ENCODE results near the gene CD99. TPM values are rescaled to one million over a fixed set of nuclear protein-coding genes. Genes with fewer than 3 reads are reported as not detected.

The CD99 gene
- total RNA-seq, 1 donor from 2014 or later, result 226 TPM

DNA sequence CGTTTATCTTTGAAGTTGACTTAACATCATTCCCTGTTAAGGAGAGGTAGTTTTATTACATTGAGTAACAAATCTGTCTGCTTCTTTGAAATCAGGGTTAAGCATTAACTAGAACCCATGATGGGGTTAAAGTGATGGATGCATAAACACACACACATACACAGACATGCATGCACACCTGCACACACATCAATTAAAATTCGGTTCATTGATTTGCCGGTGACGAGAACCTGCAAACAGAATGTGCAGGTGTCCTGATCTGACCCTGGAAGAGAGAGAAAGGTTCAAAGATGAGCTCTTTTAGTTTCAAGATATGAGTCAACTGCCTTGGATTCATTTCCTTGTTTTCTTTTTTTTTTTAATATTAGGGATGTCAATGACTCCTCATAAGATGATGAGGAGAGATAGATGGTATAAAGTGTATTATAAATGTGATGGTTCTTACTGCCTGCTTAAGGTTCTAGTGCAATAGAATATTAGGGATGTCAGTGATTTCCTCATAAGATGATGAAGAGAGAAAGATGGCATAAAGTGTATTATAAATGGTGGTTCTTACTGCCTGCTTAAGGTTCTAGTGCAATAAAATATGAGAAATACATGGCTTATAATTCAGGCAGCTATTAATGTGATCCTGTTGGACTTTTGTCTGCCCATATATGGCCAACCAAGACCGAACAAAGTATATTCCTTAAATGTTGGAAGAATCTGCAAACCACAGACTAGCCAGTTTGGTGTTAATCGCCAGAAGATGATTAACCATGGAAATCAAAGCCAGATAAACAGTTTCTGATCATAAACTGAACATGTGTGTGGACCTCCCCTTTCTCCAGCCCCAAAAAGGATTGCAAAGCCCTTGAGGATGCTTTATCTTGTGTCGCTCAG is 14.1 kb upstream of the CD99 start:
- DNase-seq (ENCODE audit: low read depth), result peak; percentile 52
- H3K4me3 ChIP-seq (ENCODE audit: low read depth, low read length), result no peak overlapping the region
- TF ChIP-seq, protein P1, sequence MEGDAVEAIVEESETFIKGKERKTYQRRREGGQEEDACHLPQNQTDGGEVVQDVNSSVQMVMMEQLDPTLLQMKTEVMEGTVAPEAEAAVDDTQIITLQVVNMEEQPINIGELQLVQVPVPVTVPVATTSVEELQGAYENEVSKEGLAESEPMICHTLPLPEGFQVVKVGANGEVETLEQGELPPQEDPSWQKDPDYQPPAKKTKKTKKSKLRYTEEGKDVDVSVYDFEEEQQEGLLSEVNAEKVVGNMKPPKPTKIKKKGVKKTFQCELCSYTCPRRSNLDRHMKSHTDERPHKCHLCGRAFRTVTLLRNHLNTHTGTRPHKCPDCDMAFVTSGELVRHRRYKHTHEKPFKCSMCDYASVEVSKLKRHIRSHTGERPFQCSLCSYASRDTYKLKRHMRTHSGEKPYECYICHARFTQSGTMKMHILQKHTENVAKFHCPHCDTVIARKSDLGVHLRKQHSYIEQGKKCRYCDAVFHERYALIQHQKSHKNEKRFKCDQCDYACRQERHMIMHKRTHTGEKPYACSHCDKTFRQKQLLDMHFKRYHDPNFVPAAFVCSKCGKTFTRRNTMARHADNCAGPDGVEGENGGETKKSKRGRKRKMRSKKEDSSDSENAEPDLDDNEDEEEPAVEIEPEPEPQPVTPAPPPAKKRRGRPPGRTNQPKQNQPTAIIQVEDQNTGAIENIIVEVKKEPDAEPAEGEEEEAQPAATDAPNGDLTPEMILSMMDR (conservative IDR thresholded peaks at IDR 0.05; ENCODE audit: low read depth, low read length), result no peak

GRCh38 chrX:2677764-2678163 is 13.3 kb upstream of the CD99 start:
- peak; percentile 82 for DNase-seq (ENCODE audit: low read depth)
- H3K4me3 ChIP-seq (ENCODE audit: low read depth, low read length), result no peak overlapping the region
- TF ChIP-seq, protein P1 (conservative IDR thresholded peaks at IDR 0.05; ENCODE audit: low read depth, low read length), result no peak

DNA sequence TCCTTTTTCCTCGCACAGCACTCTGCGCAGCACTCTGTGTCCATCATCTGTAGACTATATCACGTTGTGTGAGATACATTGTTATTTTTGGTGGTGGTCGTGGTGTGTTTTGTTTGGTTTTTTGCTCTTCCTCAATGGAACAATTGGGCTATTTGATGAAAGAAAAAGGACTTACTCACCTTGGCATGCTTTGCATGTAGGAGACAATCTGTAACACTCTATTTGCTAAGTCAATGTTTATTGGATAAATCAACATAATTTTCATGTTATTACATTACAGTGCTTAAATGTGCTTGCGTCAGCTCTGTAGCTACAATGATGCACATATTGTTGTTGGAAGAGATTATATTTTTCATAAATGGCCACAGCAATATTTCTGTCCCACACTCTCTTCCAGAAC is 12.5 kb upstream of the CD99 start:
- no peak overlapping the region for H3K4me3 ChIP-seq (ENCODE audit: low read depth, low read length)
- no peak for DNase-seq (ENCODE audit: low read depth)
- TF ChIP-seq, protein P1 (conservative IDR thresholded peaks at IDR 0.05; ENCODE audit: low read depth, low read length), result no peak

DNA sequence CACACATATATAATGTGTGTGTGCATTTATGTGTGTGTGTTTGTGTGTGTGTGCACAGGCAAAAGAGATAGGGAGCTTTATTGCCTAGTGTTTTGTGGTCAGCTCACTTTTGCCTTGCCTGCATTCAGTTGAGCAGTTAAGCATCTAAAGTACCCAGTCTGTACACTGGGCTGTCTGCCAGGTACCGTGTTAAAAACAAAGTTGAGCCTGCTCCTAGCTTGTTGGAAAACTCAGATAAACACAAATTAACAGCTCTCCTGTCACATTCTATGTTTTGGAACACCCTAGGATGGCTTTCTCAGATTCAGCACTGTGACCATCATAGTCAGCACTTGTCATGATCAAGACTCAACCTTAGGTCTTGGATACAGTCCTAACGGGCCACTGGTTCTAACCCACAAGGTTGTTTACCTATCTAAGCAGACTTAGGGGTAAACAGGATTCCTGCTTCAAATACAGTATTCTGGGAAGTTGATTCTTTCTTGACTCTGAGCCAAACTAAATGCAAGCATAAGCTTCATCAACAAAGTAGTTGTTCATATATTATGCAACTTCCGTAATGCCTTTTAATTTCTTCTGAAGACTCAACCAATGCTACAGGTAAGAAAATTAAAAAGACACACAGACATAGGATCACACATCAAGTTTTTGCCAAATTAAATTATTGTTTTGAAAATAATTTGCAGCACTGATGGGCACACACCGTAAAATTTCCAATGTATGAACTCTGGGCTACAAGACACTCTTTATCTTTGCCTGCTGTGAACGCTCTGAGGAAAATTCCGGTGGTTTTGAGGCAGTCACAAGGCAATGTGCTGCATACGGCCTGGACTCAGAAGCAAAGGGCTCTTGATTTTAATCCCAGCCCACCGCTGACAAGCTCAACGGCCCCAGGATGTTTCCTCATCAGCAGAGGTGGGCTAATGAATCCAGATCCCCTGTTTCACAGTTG is 11.3 kb upstream of the CD99 start:
- no peak overlapping the region for H3K4me3 ChIP-seq (ENCODE audit: low read depth, low read length)
- no peak for DNase-seq (ENCODE audit: low read depth)
- TF ChIP-seq, protein P1 (conservative IDR thresholded peaks at IDR 0.05; ENCODE audit: low read depth, low read length), result no peak

GRCh38 chrX:2680486-2681348 is 10.4 kb upstream of the CD99 start:
- TF ChIP-seq, protein P1 (conservative IDR thresholded peaks at IDR 0.05; ENCODE audit: low read depth, low read length), result no peak
- H3K4me3 ChIP-seq (ENCODE audit: low read depth, low read length), result no peak overlapping the region
- no peak for DNase-seq (ENCODE audit: low read depth)

DNA sequence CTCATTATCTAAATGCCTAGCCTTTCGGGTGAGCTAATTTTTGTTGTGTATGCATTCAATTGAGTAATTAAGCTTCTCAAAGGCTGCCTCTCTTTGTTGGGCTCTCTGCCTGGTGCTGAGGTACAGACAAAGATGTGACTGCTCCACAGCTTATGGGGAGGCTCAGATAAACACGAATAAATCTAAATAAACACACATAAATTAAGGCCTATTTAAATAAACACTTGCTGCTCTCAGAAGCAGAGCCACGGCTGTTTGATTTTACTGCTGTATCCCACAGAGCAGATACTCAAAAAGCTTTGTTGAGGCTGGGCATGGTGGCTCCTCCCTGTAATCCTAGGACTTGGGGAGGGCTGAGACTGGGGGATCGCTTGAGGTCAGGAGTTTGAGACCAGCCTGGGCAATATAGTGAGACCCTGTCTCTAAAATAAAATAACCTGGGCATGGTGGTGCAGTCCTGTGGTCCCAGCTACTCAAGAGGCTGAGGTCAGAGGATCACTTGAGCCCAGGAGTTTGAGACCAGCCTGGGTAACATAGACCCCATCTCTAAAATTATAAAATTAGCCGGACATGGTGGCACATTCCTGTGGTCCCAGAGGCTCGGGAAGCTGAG is 8.4 kb upstream of the CD99 start:
- DNase-seq (ENCODE audit: low read depth), result no peak
- TF ChIP-seq, protein P1 (conservative IDR thresholded peaks at IDR 0.05; ENCODE audit: low read depth, low read length), result no peak
- H3K4me3 ChIP-seq (ENCODE audit: low read depth, low read length), result no peak overlapping the region

Measured in epithelial cell of proximal tubule (primary cell).